ENCODE data around the gene SLC37A4.
A peak's percentile ranks its signal among the peaks of the same experiment; 100 is the strongest.

- TF ChIP-seq CTCF (conservative IDR thresholded peaks at IDR 0.05 in 1 of 2, IDR thresholded peaks at IDR 0.05 in 1 of 2; ENCODE audit: extremely low read depth in 1 of 2, insufficient read depth in 1 of 2, low read depth in 1 of 2, low read length in 2 of 2) (peak in 1 of 2 donors; percentile 24), EZH2 (IDR thresholded peaks at IDR 0.05; ENCODE audit: borderline replicate concordance, low read length) (no peak)
These were observed 25.2 kb upstream of the SLC37A4 start for GRCh38 chr11:119055901-119056300.

Data from mammary epithelial cell (primary cell).